ENCODE measurements around the gene EPS15. TPM values are rescaled to one million over a fixed set of nuclear protein-coding genes. Genes with fewer than 3 reads are reported as not detected.

The EPS15 gene
- total and polyA plus RNA-seq, 2 donors (not counting 1 experiment from before 2014, with no cell fraction given): 40.3 to 151 TPM

- ATAC-seq (ENCODE audit: low read depth) (no peak), DNase-seq (no peak)
- H3K27me3 ChIP-seq (replicated peaks in 1 of 4; ENCODE audit: control extremely low read depth in 1 of 4, control insufficient read depth in 3 of 4, insufficient read depth in 4 of 4, low read length in 3 of 4): no peaks in the 10 kb centered on the region
- H3K36me3 ChIP-seq (replicated peaks in 1 of 2; ENCODE audit: control extremely low read depth in 1 of 2, control insufficient read depth in 1 of 2, extremely low read depth in 1 of 2, insufficient read depth in 2 of 2, low read length in 1 of 2): no peaks in the 10 kb centered on the region
- no peaks in the 10 kb centered on the region for H4K20me1 ChIP-seq (ENCODE audit: control insufficient read depth, insufficient read depth, low read length, poor library complexity, severe bottlenecking)
- no peak overlapping the region for H3K27ac ChIP-seq (ENCODE audit: low read length in 2 of 2)
- H3K4me2 ChIP-seq (replicated peaks; ENCODE audit: low read depth, low read length, poor library complexity, severe bottlenecking): peak overlapping the region; percentile 13
- H3K27me3 Mint-ChIP-seq: no peaks in the 10 kb centered on the region
- H3K4me3 ChIP-seq (ENCODE audit: control extremely low read depth in 1 of 5, extremely low read depth in 1 of 5, insufficient read depth in 1 of 5, low read depth in 2 of 5, low read length in 4 of 5): no peak overlapping the region
- H3K27ac Mint-ChIP-seq: no peak overlapping the region
- no peaks in the 10 kb centered on the region for H3K79me2 ChIP-seq (ENCODE audit: control insufficient read depth, insufficient read depth, low read length)
- peaks cover 16 to 21% of the 10 kb centered on the region in 2 donors for H3K4me1 ChIP-seq (ENCODE audit: control insufficient read depth in 2 of 2, insufficient read depth in 2 of 2, low read length in 2 of 2)
- H3K4me1 Mint-ChIP-seq: peaks cover 28% of the 10 kb centered on the region
- no CpG with 5 or more reads among the region's 5 CpGs for WGBS (ENCODE audit: insufficient coverage)
- intact Hi-C loops (cut with micrococcal nuclease): no loop called here
- ChIA-PET POLR2A (no interaction called here), CTCF (interaction anchor here (2.6 kb wide), 1 partner anchor 16 kb away, joined by 7 read pairs; no protein-coding TSS in a partner anchor)
- no peak overlapping the region for H3K9ac ChIP-seq (ENCODE audit: low read length)
- no peak overlapping the region for H3K4me3 Mint-ChIP-seq
- H3K9me3 Mint-ChIP-seq (ENCODE audit: insufficient read depth): no peaks in the 10 kb centered on the region
- no peak overlapping the region for H2AFZ ChIP-seq (ENCODE audit: insufficient read depth, low read depth, low read length, poor library complexity, severe bottlenecking)
- peaks cover 0 to 4% (median 0%) of the 10 kb centered on the region in 3 donors for H3K9me3 ChIP-seq (ENCODE audit: control extremely low read depth in 1 of 3, control insufficient read depth in 2 of 3, insufficient read depth in 1 of 3, low read length in 2 of 3)
- TF ChIP-seq EZH2 (IDR thresholded peaks at IDR 0.05; ENCODE audit: borderline replicate concordance, insufficient read depth, low read depth, low read length, poor library complexity, severe bottlenecking): no peak
- no peak for TF ChIP-seq CTCF (IDR thresholded peaks at IDR 0.05)
These were observed 32.8 kb upstream of the EPS15 start for GRCh38 chr1:51551848-51552296.

GRCh38 chr1:51551081-51551480 lies 32.0 kb upstream of the EPS15 start:
- H3K4me1 Mint-ChIP-seq: peaks cover 28% of the 10 kb centered on the region
- H3K4me1 ChIP-seq (ENCODE audit: control insufficient read depth in 2 of 2, insufficient read depth in 2 of 2, low read length in 2 of 2): peaks cover 16 to 21% of the 10 kb centered on the region in 2 donors
- peak overlapping the region; percentile 48 for H2AFZ ChIP-seq (ENCODE audit: insufficient read depth, low read depth, low read length, poor library complexity, severe bottlenecking)
- no peak overlapping the region for H3K4me3 Mint-ChIP-seq
- intact Hi-C loops (cut with micrococcal nuclease): no loop called here
- H3K27me3 Mint-ChIP-seq: no peaks in the 10 kb centered on the region
- WGBS (ENCODE audit: insufficient coverage): 100% methylated on average over 1 of the region's 2 CpGs
- no peaks in the 10 kb centered on the region for H4K20me1 ChIP-seq (ENCODE audit: control insufficient read depth, insufficient read depth, low read length, poor library complexity, severe bottlenecking)
- H3K27ac Mint-ChIP-seq: peak overlapping the region; percentile 6
- H3K9ac ChIP-seq (ENCODE audit: low read length): no peak overlapping the region
- no peaks in the 10 kb centered on the region for H3K36me3 ChIP-seq (replicated peaks in 1 of 2; ENCODE audit: control extremely low read depth in 1 of 2, control insufficient read depth in 1 of 2, extremely low read depth in 1 of 2, insufficient read depth in 2 of 2, low read length in 1 of 2)
- POLR2A ChIA-PET: no interaction called here
- no peak for DNase-seq
- TF ChIP-seq EZH2 (IDR thresholded peaks at IDR 0.05; ENCODE audit: borderline replicate concordance, insufficient read depth, low read depth, low read length, poor library complexity, severe bottlenecking) (no peak), CTCF (IDR thresholded peaks at IDR 0.05) (no peak)
- peaks cover 0 to 4% (median 0%) of the 10 kb centered on the region in 3 donors for H3K9me3 ChIP-seq (ENCODE audit: control extremely low read depth in 1 of 3, control insufficient read depth in 2 of 3, insufficient read depth in 1 of 3, low read length in 2 of 3)
- H3K4me3 ChIP-seq (ENCODE audit: control extremely low read depth in 1 of 5, extremely low read depth in 1 of 5, insufficient read depth in 1 of 5, low read depth in 2 of 5, low read length in 4 of 5): no peak overlapping the region
- no peaks in the 10 kb centered on the region for H3K9me3 Mint-ChIP-seq (ENCODE audit: insufficient read depth)
- no peaks in the 10 kb centered on the region for H3K79me2 ChIP-seq (ENCODE audit: control insufficient read depth, insufficient read depth, low read length)
- no peaks in the 10 kb centered on the region for H3K27me3 ChIP-seq (replicated peaks in 1 of 4; ENCODE audit: control extremely low read depth in 1 of 4, control insufficient read depth in 3 of 4, insufficient read depth in 4 of 4, low read length in 3 of 4)
- CTCF ChIA-PET: no interaction called here
- no peak overlapping the region for H3K4me2 ChIP-seq (replicated peaks; ENCODE audit: low read depth, low read length, poor library complexity, severe bottlenecking)
- no peak for ATAC-seq (ENCODE audit: low read depth)
- H3K27ac ChIP-seq (ENCODE audit: low read length in 2 of 2): no peak overlapping the region

All from B cell (primary cell).